ENCODE data around the gene ALOX5AP. TPM values are rescaled to one million over a fixed set of nuclear protein-coding genes. Genes with fewer than 3 reads are reported as not detected.

Gene ALOX5AP
- total RNA-seq, 1 donor from 2014 or later: 33.6 TPM

DNA sequence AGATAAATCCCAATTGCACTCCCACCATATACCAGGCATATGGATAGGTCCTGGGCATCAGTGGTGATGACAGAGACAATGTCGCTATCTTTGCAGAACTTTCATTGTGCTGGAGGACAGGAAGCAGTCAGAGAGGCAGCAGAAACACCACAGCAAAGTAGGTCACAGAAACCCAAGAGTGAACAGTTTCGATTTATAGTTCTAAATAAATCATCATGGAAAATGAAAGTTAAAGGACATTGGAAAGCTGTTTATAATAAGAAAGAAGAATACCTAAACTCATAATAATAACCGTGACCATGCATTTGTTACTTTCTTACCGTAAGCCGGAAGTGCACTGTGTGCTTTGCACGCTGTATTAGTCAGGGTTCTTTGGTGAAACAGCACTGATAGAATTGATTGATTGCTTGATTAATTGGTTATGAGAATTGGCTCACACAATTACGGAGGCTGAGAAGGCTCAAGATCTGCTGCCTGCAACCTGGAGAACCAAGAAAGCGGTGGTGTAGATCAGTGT lies 38.9 kb downstream of the ALOX5AP start:
- Histone ChIP-seq H3K4me3 (no peak overlapping the region), H3K27ac (no peak overlapping the region), H3K27me3 (no peaks in the 10 kb centered on the region), H3K9me3 (no peaks in the 10 kb centered on the region), H3K4me1 (no peaks in the 10 kb centered on the region), H3K36me3 (no peaks in the 10 kb centered on the region)
- TF ChIP-seq POLR2AphosphoS5 (IDR thresholded peaks at IDR 0.05; ENCODE audit: insufficient read depth in 1 of 2, low read depth in 1 of 2): no peak
- TF ChIP-seq, protein P1, sequence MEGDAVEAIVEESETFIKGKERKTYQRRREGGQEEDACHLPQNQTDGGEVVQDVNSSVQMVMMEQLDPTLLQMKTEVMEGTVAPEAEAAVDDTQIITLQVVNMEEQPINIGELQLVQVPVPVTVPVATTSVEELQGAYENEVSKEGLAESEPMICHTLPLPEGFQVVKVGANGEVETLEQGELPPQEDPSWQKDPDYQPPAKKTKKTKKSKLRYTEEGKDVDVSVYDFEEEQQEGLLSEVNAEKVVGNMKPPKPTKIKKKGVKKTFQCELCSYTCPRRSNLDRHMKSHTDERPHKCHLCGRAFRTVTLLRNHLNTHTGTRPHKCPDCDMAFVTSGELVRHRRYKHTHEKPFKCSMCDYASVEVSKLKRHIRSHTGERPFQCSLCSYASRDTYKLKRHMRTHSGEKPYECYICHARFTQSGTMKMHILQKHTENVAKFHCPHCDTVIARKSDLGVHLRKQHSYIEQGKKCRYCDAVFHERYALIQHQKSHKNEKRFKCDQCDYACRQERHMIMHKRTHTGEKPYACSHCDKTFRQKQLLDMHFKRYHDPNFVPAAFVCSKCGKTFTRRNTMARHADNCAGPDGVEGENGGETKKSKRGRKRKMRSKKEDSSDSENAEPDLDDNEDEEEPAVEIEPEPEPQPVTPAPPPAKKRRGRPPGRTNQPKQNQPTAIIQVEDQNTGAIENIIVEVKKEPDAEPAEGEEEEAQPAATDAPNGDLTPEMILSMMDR (IDR thresholded peaks at IDR 0.05): no peak
- TF ChIP-seq POLR2A (IDR thresholded peaks at IDR 0.05): no peak
- intact Hi-C loops (cut with DNase I): no loop called here
- no peak for DNase-seq (ENCODE audit: extremely low spot score in 2 of 2)

DNA sequence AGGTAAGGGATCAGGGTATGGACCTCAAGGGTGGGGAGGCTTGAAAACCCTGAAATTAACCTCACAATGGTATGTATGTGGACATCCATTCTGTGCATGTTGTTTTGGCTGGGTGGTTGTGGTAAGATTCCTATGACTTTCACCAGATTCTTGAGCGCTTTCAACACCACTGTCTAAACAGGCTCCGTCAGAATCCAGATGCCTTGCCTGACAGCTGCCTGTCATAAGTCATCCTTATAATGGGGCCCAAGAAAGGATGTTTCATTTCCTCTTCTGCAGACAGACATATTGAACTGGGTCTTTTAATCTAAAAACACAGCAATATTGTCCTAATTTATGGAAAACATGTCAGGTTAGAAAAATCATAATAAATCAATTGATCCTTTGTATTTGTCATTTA lies 41.3 kb downstream of the ALOX5AP start:
- no peaks in the 10 kb centered on the region for H3K27me3 ChIP-seq
- no peak for DNase-seq (ENCODE audit: extremely low spot score in 2 of 2)
- no peak overlapping the region for H3K4me3 ChIP-seq
- no peaks in the 10 kb centered on the region for H3K9me3 ChIP-seq
- H3K4me1 ChIP-seq: no peaks in the 10 kb centered on the region
- H3K27ac ChIP-seq: no peak overlapping the region
- intact Hi-C loops (cut with DNase I): no loop called here
- H3K36me3 ChIP-seq: no peaks in the 10 kb centered on the region
- TF ChIP-seq POLR2AphosphoS5 (IDR thresholded peaks at IDR 0.05; ENCODE audit: insufficient read depth in 1 of 2, low read depth in 1 of 2) (no peak), POLR2A (IDR thresholded peaks at IDR 0.05) (no peak)
- TF ChIP-seq, protein P1 (IDR thresholded peaks at IDR 0.05): no peak

DNA sequence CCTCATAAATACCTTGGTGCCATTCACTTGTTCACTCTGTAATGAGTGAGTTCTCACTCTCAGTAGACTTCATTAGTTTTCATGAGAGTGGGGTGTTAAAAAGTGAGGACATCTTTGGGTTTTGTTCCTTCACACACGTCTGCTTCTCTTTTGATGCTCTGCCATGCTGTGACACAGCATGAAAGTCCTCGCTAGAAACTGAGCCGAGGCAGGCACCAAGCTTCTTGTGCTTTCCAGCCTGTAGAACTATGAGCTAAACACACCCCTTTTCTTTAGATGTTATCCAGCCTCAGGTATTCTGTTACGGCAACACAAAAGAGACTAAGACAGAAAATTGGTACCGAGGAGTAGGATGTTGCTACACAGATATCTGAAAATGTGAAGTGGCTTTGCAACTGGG lies 43.7 kb downstream of the ALOX5AP start:
- intact Hi-C loops (cut with DNase I): no loop called here
- H3K36me3 ChIP-seq: no peaks in the 10 kb centered on the region
- no peaks in the 10 kb centered on the region for H3K9me3 ChIP-seq
- no peak overlapping the region for H3K27ac ChIP-seq
- H3K4me1 ChIP-seq: no peaks in the 10 kb centered on the region
- H3K4me3 ChIP-seq: no peak overlapping the region
- TF ChIP-seq POLR2A (IDR thresholded peaks at IDR 0.05) (no peak), POLR2AphosphoS5 (IDR thresholded peaks at IDR 0.05; ENCODE audit: insufficient read depth in 1 of 2, low read depth in 1 of 2) (no peak)
- TF ChIP-seq, protein P1 (IDR thresholded peaks at IDR 0.05): no peak
- DNase-seq (ENCODE audit: extremely low spot score in 2 of 2): no peak
- H3K27me3 ChIP-seq: no peaks in the 10 kb centered on the region

DNA sequence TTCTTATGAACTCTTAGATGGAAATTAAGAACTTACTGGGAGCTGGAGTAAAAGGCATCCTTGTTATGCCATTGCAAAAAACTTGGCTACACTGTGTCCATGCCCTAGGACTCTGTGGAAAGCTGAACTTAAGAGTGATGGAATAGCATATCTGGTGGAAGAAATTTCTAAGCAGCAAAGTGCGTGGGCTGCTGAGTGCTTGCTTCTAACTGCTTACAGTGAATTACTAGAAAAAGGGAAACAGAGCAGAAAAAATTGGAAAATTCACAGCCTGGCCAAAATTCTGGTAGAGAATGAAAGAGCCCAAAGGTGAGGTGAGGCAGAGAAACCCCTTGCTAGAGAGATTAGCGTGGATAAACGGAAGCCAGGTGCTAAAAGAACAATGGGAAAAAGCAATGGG lies 44.3 kb downstream of the ALOX5AP start:
- Histone ChIP-seq H3K4me1 (no peaks in the 10 kb centered on the region), H3K9me3 (no peaks in the 10 kb centered on the region), H3K36me3 (no peaks in the 10 kb centered on the region), H3K4me3 (no peak overlapping the region), H3K27ac (no peak overlapping the region), H3K27me3 (no peaks in the 10 kb centered on the region)
- no peak for TF ChIP-seq POLR2AphosphoS5 (IDR thresholded peaks at IDR 0.05; ENCODE audit: insufficient read depth in 1 of 2, low read depth in 1 of 2)
- TF ChIP-seq, protein P1 (IDR thresholded peaks at IDR 0.05): no peak
- no peak for TF ChIP-seq POLR2A (IDR thresholded peaks at IDR 0.05)
- DNase-seq (ENCODE audit: extremely low spot score in 2 of 2): no peak
- intact Hi-C loops (cut with DNase I): no loop called here

DNA sequence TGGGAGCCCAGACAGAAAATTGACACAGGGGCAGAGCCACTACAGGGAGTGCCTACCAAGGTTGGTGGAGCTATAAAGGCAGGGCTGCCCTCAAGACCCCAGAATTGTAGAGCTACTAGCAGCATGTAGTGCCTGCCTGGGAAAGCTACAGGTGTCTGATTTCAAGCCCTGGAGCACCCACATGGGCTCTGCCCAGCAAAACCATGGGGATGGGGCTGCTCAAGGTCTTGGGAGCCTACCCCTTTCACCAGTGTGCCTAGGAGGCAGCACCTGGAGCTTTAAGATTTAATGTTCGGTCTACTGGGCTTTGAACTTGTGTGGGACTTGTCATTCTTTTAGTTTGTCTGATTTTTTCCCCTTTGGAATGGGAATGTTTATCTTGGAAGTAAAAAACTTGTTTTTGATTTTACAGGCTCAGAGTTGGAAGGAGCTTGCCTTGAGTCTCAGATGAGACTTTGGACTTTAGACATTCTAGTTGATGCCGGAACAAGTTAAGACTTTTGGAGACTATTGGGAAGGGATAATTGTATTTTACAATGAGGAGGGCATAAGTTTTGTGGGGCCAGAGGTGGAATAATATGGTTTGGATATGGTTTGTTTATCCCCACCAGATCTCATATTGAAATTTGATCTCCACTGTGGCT lies 45.1 kb downstream of the ALOX5AP start:
- DNase-seq (ENCODE audit: extremely low spot score in 2 of 2): no peak
- Histone ChIP-seq H3K4me1 (no peaks in the 10 kb centered on the region), H3K27me3 (no peaks in the 10 kb centered on the region), H3K4me3 (no peak overlapping the region), H3K27ac (no peak overlapping the region), H3K9me3 (no peaks in the 10 kb centered on the region), H3K36me3 (no peaks in the 10 kb centered on the region)
- intact Hi-C loops (cut with DNase I): no loop called here
- TF ChIP-seq POLR2A (IDR thresholded peaks at IDR 0.05) (no peak), POLR2AphosphoS5 (IDR thresholded peaks at IDR 0.05; ENCODE audit: insufficient read depth in 1 of 2, low read depth in 1 of 2) (no peak)
- TF ChIP-seq, protein P1 (IDR thresholded peaks at IDR 0.05): no peak

All from vagina (tissue), 2 donors.